HepG2 (cell line): Measurements from ENCODE around the gene ADCY10. TPM values are rescaled to one million over a fixed set of nuclear protein-coding genes. Genes with fewer than 3 reads are reported as not detected.

ENCODE experiments used
- FOXC1 ChIP-seq: sonication (generic); formaldehyde crosslinking; IDR thresholded peaks from 2 replicates; pipeline ENCODE4 v1.8.0; 2022; ENCODE audit warnings: mild to moderate bottlenecking, missing genetic modification reagents, borderline replicate concordance
- HNRNPK ChIP-seq: fragments of 200-400 bp; formaldehyde crosslinking; IDR thresholded peaks from 2 replicates; pipeline ENCODE4 v1.6.1; 2018; ENCODE audit warnings: low read length, low read depth, moderate library complexity, mild to moderate bottlenecking; ENCODE audit not compliant: poor library complexity, severe bottlenecking
- KLF16 ChIP-seq, 2 experiments: sonication (generic) in 1 of 2; formaldehyde crosslinking in 1 of 2; IDR thresholded peaks; 2 replicates each; pipeline versions ENCODE4 v1.6.1 to v1.8.0; 2016 to 2023; ENCODE audit warnings: missing genetic modification reagents in 2 of 2, missing compliant biosample characterization in 1 of 2
- PAXIP1 ChIP-seq: sonication (generic); formaldehyde crosslinking; conservative IDR thresholded peaks from 2 replicates; pipeline ENCODE4 v1.4.0; 2020; ENCODE audit warnings: mild to moderate bottlenecking, missing genetic modification reagents, moderate library complexity
- POLR2G ChIP-seq: fragments of 200-400 bp; formaldehyde crosslinking; IDR thresholded peaks from 2 replicates; pipeline ENCODE4 v1.6.1; 2018; ENCODE audit warnings: mild to moderate bottlenecking, low read depth, low read length, moderate library complexity
- SAP130 ChIP-seq: IDR thresholded peaks from 2 replicates; pipeline ENCODE4 v1.6.1; 2016; ENCODE audit warnings: low read depth
- SIX1 ChIP-seq: sonication (generic); formaldehyde crosslinking; IDR thresholded peaks from 2 replicates; pipeline ENCODE4 v1.4.0; 2020; ENCODE audit warnings: missing genetic modification reagents, borderline replicate concordance
- ZFP36L2 ChIP-seq: sonication (generic); formaldehyde crosslinking; IDR thresholded peaks from 2 replicates; pipeline ENCODE4 v1.4.0; 2020; ENCODE audit warnings: missing genetic modification reagents
- ZNF292 ChIP-seq: sonication (generic); formaldehyde crosslinking; IDR thresholded peaks from 2 replicates; pipeline ENCODE4 v1.8.1; 2022; ENCODE audit warnings: mild to moderate bottlenecking, low read depth, missing genetic modification reagents, borderline replicate concordance
- ZNF337 ChIP-seq: sonication (generic); formaldehyde crosslinking; IDR thresholded peaks from 2 replicates; pipeline ENCODE4 v1.5.1; 2020; ENCODE audit warnings: missing genetic modification reagents, low read depth, mild to moderate bottlenecking, borderline replicate concordance
- polyA plus RNA-seq, 8 experiments: library from polyadenylated mRNA; depleted of rRNA in 3 of 8; stranded (reverse) in 7 of 8; unstranded in 1 of 8; fragments of >200 nt; fragmentation: Illumina TruSeq in 4 of 8; extraction: Trizol in 4 of 8; gene quantifications; 2 replicates each; pipeline versions ENCODE4 v1.2.1 to v1.2.3, GENCODE V29; 2011 to 2016; ENCODE audit warnings: low read depth in 4 of 8, missing spikeins in 1 of 8, mixed read lengths in 1 of 8; ENCODE audit not compliant: insufficient read depth in 1 of 8
- total RNA-seq, 5 experiments: library from RNA; depleted of rRNA; stranded (reverse); fragments of >200 nt; fragmentation: Illumina TruSeq; extraction: Trizol; gene quantifications; 2 replicates each; pipeline ENCODE4 v1.2.3, GENCODE V29; 2016; ENCODE audit warnings: low read depth in 1 of 5

ADCY10 gene
- total and polyA plus RNA-seq, 2 of the 13 experiments (the other 11 are each of a cell fraction or from before 2014, with no cell fraction given), result 0.02 to 0.03 TPM

GRCh38 chr1:167936930-167937708 is 23.2 kb upstream of the ADCY10 start, which contains the start of gene MPC2 (continued):
- peak; percentile 28 for TF ChIP-seq HNRNPK
- peak; percentile 51; the same call in 1 of the 2 replicates for TF ChIP-seq POLR2G
- TF ChIP-seq ZNF292, result peak; percentile 52; the same call in 1 of the 2 replicates
- TF ChIP-seq PAXIP1 (CRISPR knock-in tag), result peak; percentile 39
- TF ChIP-seq ZNF337 (CRISPR knock-in tag), result 0 out of 2 replicates have a peak, but pooled peaks have one; percentile 23
- TF ChIP-seq ZFP36L2 (CRISPR knock-in tag), result no peak
- peak; percentile 71 for TF ChIP-seq SAP130 (CRISPR knock-in tag)
- TF ChIP-seq SIX1 (CRISPR knock-in tag), result peak; percentile 96
- TF ChIP-seq FOXC1 (CRISPR knock-in tag), result 0 out of 2 replicates have a peak, but pooled peaks have one; percentile 44
- no peak for TF ChIP-seq KLF16 (CRISPR knock-in tag; IDR thresholded peaks at IDR 0.05)
